HL-60 (cell line): ENCODE data around the gene HTR1A.

Experiments used
- DNase-seq, 2 experiments: peaks; one replicate each; pipeline ENCODE4 v3.0.0-alpha.2; 2010 to 2020; ENCODE audit warnings: low read depth in 1 of 2, low spot score in 1 of 2
- H3K27ac ChIP-seq: fragments of 250-450 bp; sonication (Bioruptor Pico); replicated peaks from 2 replicates; pipeline ENCODE4 v1.5.1; 2020; ENCODE audit warnings: mild to moderate bottlenecking, moderate library complexity
- H3K27me3 ChIP-seq: fragments of 250-450 bp; sonication (Bioruptor Pico); 2 replicates; pipeline ENCODE4 v1.5.1; 2021; ENCODE audit warnings: mild to moderate bottlenecking, moderate library complexity; ENCODE audit not compliant: insufficient read depth, poor library complexity, severe bottlenecking
- H3K4me3 ChIP-seq: replicated peaks from 2 replicates; pipeline ENCODE4 v1.5.1; 2011; ENCODE audit warnings: mild to moderate bottlenecking, control low read depth, low read length; ENCODE audit not compliant: insufficient read depth
- CTCF ChIP-seq: IDR thresholded peaks from one replicate; pipeline ENCODE4 v1.5.1; 2011; ENCODE audit warnings: low read length, control low read depth, inconsistent platforms; ENCODE audit not compliant: insufficient read depth
- GABPA ChIP-seq: IDR thresholded peaks from 2 replicates; pipeline ENCODE4 v1.6.1; 2012; ENCODE audit warnings: low read depth
- POLR2AphosphoS5 ChIP-seq: IDR thresholded peaks from 2 replicates; pipeline ENCODE4 v1.6.1; 2012; ENCODE audit warnings: low read depth
- REST ChIP-seq: IDR thresholded peaks from 2 replicates; pipeline ENCODE4 v1.6.1; 2012; ENCODE audit warnings: low read depth; ENCODE audit not compliant: insufficient replicate concordance
- SPI1 ChIP-seq: IDR thresholded peaks from 2 replicates; pipeline ENCODE4 v1.6.1; 2012; ENCODE audit warnings: low read depth, mild to moderate bottlenecking, borderline replicate concordance

Gene HTR1A

GRCh38 chr5:63959177-63959982 is 2.9 kb downstream of the HTR1A start:
- Histone ChIP-seq H3K27me3 (no peaks in the 10 kb centered on the region), H3K4me3 (no peak overlapping the region), H3K27ac (no peak overlapping the region)
- no peak for DNase-seq
- TF ChIP-seq POLR2AphosphoS5 = no peak
- no peak for TF ChIP-seq SPI1
- TF ChIP-seq CTCF = no peak
- TF ChIP-seq GABPA = no peak

DNA sequence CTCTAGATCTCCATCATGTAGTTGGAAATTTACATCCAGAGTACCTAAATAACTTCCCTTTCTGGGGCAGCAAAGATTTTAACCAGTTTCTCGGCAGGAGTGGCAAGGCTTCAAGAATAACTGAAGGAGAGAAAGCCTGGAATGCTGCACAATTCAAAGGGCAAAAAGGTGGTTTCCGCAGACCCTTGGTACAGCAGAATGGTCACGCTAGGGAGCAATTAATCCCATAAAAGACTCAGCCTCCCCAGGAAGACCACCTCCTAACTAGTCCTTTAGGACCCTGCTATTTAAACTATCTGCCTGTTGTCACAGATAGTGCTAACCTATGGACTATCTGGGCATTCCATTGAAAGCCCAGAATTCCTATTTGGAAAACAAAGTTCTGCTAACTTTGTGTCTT is 3.6 kb downstream of the HTR1A start:
- no peak overlapping the region for H3K4me3 ChIP-seq
- no peaks in the 10 kb centered on the region for H3K27me3 ChIP-seq
- no peak overlapping the region for H3K27ac ChIP-seq
- DNase-seq = no peak
- TF ChIP-seq CTCF (no peak), POLR2AphosphoS5 (no peak)

DNA sequence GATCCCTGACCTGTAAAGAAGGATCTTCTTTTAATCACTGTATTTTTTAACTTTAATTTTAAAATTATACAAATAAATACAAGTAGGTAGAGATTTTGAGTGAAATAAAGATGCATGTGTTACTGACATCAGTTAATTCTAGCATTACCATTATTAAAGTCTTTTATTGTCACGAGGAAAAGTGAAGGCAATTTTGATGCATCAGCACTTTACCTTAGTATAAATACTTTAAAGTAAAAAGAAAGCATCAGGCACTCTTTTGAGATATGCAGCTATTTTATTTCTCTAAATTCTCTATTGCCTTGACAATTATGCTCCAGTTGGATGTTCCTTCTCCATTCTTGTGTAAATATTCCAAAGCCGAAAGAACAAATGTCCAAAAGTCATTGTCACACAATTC is 4.6 kb downstream of the HTR1A start:
- H3K27me3 ChIP-seq = no peaks in the 10 kb centered on the region
- no peak overlapping the region for H3K27ac ChIP-seq
- no peak overlapping the region for H3K4me3 ChIP-seq
- DNase-seq = no peak
- no peak for TF ChIP-seq GABPA
- no peak for TF ChIP-seq CTCF
- no peak for TF ChIP-seq POLR2AphosphoS5
- TF ChIP-seq SPI1 = no peak
- no peak for TF ChIP-seq REST

DNA sequence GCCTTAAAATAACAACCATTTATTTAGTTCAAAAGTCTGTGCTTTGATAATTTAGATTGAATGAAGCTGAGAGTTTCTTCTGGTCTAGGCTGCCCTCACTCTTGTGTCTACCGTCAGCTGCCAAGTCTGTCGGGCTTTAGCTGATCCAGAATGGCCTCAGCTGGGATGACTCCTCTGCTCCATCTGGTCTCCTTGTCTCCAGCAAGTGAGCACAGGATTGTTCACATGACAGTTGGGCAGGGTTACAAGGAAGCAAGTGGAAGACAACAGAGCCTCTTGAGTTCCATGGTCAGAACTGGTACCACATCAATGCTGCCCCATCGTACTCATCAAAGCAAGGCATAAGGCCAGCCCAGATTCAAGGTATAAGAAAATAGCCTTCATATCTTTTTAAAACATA is 9.0 kb downstream of the HTR1A start:
- TF ChIP-seq REST (no peak), SPI1 (no peak)
- DNase-seq = no peak
- no peaks in the 10 kb centered on the region for H3K27me3 ChIP-seq
- no peak overlapping the region for H3K27ac ChIP-seq
- no peak overlapping the region for H3K4me3 ChIP-seq
